MG63 (cell line): Measurements from ENCODE around the gene LRRC45. TPM values are rescaled to one million over a fixed set of nuclear protein-coding genes. Genes with fewer than 3 reads are reported as not detected.

Source experiments
- DNase-seq: peaks from one replicate; pipeline ENCODE4 v3.0.0-alpha.2; 2020
- H3K27me3 ChIP-seq: fragments of 250-450 bp; sonication (Bioruptor Pico); 2 replicates; pipeline ENCODE4 v1.5.1; 2020; ENCODE audit warnings: mild to moderate bottlenecking, moderate library complexity
- H3K36me3 ChIP-seq: fragments of 250-450 bp; sonication (Bioruptor Pico); 2 replicates; pipeline ENCODE4 v1.5.1; 2020; ENCODE audit warnings: mild to moderate bottlenecking, moderate library complexity
- H3K4me3 ChIP-seq: fragments of 250-450 bp; sonication (Bioruptor Pico); 2 replicates; pipeline ENCODE4 v1.5.1; 2020; ENCODE audit warnings: mild to moderate bottlenecking, moderate library complexity
- H3K9me3 ChIP-seq: fragments of 250-450 bp; sonication (Bioruptor Pico); 2 replicates; pipeline ENCODE4 v1.5.1; 2020; ENCODE audit warnings: mild to moderate bottlenecking, moderate library complexity
- total RNA-seq: library from RNA; depleted of rRNA; stranded (reverse); fragments of >200 nt; shearing (Covaris generic); gene quantifications from 2 replicates; pipeline ENCODE4 v1.2.3, GENCODE V29; 2014; ENCODE audit warnings: low replicate concordance

LRRC45 gene
- total RNA-seq, 1 experiment from 2014 or later, result 31.7 TPM

GRCh38 chr17:81991684-81992305, 31.3 kb upstream of the LRRC45 start:
- Histone ChIP-seq H3K9me3 (no peaks in the 10 kb centered on the region), H3K4me3 (no peak overlapping the region), H3K36me3 (peaks cover 28% of the 10 kb centered on the region), H3K27me3 (no peaks in the 10 kb centered on the region)
- DNase-seq, result peak; percentile 98

DNA sequence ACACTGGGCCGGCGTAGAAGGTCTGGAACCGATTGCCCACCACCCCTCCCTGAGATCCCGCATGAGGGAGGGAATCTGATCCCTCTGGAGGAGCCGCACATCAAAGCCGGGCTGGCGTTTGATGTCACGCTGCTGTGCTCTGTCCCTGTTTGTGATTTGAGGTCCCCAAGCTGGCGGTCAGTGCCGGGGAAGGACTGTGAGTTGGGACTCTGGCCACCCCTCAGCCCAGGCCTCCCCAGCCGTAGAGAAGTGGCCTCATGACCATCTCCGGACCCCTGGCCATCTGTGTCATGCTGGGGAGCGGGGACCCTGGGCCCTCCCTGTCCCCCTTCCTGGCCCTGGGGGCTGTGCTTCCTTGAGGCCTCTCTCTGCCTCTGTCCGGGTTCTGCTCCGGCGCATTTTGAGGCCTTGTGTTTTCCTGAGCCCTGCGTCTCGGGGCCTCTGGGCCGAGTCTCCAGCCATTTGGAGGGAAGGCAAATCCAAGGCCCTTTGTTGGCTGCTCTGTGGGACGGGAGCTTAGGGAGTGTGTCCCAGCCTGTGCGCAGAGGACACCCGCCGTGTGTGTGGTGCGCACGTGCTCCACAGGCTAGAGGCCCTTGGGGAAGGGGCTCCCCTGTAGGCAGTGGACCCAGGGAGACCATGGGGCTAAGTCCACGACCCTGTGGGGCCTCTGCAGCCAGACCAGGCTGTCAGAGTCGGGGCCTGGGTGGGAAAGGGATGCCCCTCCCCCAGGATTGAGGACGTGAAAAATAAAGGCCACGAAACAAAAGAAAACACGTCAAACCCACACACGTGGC, 30.6 kb upstream of the LRRC45 start:
- peaks cover 29% of the 10 kb centered on the region for H3K36me3 ChIP-seq
- H3K27me3 ChIP-seq, result no peaks in the 10 kb centered on the region
- no peak for DNase-seq
- no peak overlapping the region for H3K4me3 ChIP-seq
- no peaks in the 10 kb centered on the region for H3K9me3 ChIP-seq

- no peak for DNase-seq
- peaks cover 28% of the 10 kb centered on the region for H3K36me3 ChIP-seq
- no peaks in the 10 kb centered on the region for H3K9me3 ChIP-seq
- H3K27me3 ChIP-seq, result no peaks in the 10 kb centered on the region
- H3K4me3 ChIP-seq, result no peak overlapping the region
These were observed 29.1 kb upstream of the LRRC45 start for GRCh38 chr17:81993729-81994592.

DNA sequence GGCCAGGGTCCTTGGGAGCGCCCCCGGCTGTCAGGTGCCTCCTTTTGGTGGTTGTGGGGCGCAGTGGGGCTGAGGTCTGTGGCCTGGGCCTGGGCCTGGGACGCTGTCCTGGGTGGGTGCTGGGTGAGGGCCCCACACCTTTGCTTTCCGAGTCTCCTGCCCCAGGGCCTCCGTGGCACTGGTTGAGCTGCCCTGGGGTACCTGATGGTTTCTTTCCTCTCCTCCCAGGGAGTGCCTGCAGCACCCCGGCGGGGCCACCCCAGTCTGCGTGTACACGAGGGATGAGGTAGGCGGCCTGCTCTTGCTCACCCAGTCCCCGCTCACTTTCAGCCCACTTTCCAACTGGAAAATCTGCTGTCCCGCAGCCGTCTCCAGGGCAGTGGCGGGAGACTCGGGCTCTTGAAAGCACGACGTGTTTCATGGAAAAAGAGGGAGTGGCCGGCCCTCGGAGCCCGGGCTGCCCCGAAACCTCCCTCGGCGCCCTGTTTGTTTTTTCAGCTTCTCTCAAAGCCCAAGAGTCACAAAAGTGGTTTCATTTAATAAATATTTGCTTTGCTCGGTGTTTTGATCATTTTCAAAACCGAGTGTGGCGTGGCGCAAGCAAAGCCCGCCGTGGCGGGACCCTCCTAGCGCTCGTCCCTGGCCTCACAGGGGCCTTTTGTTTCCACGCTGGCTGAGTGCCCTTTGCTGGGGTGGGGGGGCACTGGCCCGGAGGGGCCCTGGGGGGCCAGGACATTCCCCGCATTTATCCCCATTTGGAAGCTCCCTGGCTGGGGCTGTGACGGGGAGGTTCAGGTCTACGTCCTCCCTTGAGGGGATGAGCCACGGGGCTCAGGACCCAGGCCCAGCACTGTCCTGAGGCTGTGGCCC, 28.3 kb upstream of the LRRC45 start:
- H3K9me3 ChIP-seq, result no peaks in the 10 kb centered on the region
- no peak for DNase-seq
- no peaks in the 10 kb centered on the region for H3K27me3 ChIP-seq
- no peak overlapping the region for H3K4me3 ChIP-seq
- H3K36me3 ChIP-seq, result peaks cover 28% of the 10 kb centered on the region

DNA sequence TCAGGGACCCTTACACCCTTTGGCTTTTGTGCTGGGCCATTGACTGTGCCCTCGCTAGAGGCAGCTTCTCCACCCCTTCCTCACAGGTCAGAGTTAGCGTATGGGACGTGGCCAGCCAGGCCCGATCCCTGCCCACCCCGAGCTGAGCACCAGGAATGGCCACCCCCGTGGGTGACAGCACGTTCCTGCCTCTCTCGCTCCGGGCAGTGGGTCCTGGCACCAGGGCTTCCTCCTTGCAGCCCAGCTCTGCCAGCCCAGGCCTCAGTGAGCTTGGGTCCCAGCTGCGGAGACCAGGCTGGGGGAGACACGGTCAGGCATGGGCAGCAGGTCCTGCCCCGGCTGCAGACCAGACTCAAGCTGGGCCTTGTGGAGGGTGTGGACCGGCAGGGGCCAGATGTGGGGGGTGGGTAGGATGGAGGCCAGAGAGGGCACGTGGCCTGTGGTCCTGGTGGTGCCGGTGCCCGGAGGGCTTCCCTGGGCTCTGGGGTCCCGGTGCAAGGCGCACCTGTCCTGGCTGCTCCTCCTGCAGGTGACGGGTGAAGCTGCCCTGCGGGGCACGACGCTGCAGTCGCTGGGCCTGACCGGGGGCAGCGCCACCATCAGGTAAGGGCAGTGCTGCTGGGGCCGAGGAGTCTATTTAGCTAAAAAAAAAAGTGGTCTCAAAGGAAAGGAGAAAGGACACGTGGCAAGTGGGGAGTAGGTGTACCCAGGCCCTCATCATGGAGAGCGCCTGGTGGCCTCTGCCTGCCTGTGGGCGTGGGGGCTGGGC, 27.5 kb upstream of the LRRC45 start:
- H3K9me3 ChIP-seq, result no peaks in the 10 kb centered on the region
- H3K4me3 ChIP-seq, result no peak overlapping the region
- no peak for DNase-seq
- H3K36me3 ChIP-seq, result peaks cover 24% of the 10 kb centered on the region
- H3K27me3 ChIP-seq, result no peaks in the 10 kb centered on the region

DNA sequence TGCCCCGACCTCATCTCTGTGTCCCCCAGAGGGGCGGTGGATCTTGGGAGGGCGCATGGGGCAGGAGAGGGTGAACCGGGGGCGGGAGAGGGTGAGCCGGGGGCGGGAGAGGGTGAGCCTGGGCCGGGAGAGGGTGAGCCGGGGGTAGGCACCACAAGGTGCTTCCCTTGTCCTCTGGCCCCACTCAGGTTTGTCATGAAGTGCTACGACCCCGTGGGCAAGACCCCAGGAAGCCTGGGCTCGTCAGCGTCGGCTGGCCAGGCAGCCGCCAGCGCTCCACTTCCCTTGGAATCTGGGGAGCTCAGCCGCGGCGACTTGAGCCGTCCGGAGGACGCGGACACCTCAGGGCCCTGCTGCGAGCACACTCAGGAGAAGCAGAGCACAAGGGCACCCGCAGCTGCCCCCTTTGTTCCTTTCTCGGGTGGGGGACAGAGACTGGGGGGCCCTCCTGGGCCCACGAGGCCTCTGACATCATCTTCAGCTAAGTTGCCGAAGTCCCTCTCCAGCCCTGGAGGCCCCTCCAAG, 26.8 kb upstream of the LRRC45 start:
- H3K9me3 ChIP-seq, result no peaks in the 10 kb centered on the region
- H3K4me3 ChIP-seq, result no peak overlapping the region
- H3K27me3 ChIP-seq, result no peaks in the 10 kb centered on the region
- H3K36me3 ChIP-seq, result peaks cover 24% of the 10 kb centered on the region
- no peak for DNase-seq

DNA sequence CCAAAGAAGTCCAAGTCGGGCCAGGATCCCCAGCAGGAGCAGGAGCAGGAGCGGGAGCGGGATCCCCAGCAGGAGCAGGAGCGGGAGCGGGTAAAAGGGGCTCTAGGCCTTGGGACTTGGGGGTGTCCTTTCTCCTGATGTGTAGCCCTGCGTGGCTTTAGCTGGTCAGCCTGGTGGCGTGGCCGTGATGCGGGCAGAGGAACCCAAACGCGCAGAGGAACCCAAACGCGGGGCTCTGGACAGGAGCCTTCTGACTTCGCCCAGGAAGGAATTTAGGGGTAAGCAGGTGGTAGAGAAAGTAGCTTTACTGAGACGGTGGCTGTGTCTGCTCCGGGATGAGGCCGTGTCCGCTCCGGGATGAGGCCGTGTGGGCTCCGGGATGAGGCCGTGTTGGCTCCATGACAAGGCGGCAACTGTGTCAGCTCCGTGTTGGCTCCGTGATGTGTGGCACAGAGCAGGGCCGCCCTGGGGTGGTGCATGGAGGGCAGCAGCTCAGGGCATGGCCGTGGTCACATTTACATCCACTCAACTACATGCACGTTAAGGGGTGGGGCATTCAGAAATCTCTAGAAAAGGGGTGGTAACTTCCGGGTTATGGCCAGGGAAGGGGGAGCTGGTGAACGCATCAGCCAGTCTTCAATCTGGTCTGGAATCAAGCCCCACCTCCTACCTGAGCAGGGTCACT, 26.2 kb upstream of the LRRC45 start:
- Histone ChIP-seq H3K4me3 (no peak overlapping the region), H3K9me3 (no peaks in the 10 kb centered on the region), H3K36me3 (peaks cover 24% of the 10 kb centered on the region), H3K27me3 (no peaks in the 10 kb centered on the region)
- DNase-seq, result no peak

DNA sequence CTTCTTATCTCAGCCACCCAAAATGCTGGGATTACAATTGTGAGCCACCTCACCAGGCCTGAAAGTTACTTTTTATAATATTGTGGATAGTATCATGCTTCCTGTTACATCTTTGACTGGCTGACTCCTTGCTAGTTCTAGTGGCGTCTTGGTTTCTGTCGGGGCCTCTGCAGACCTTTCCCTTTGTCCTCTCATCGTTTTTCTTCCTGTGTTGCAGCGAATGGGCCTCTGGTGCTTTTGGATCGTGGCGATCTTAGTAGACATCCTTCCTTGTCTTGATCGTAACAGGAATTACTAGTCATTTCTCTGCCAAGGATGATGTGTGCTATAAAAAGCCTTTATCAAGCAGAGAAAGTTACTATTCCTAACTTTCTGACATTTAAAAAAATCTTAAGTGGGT, 24.9 kb upstream of the LRRC45 start:
- peaks cover 21% of the 10 kb centered on the region for H3K36me3 ChIP-seq
- no peaks in the 10 kb centered on the region for H3K9me3 ChIP-seq
- no peaks in the 10 kb centered on the region for H3K27me3 ChIP-seq
- no peak for DNase-seq
- no peak overlapping the region for H3K4me3 ChIP-seq

DNA sequence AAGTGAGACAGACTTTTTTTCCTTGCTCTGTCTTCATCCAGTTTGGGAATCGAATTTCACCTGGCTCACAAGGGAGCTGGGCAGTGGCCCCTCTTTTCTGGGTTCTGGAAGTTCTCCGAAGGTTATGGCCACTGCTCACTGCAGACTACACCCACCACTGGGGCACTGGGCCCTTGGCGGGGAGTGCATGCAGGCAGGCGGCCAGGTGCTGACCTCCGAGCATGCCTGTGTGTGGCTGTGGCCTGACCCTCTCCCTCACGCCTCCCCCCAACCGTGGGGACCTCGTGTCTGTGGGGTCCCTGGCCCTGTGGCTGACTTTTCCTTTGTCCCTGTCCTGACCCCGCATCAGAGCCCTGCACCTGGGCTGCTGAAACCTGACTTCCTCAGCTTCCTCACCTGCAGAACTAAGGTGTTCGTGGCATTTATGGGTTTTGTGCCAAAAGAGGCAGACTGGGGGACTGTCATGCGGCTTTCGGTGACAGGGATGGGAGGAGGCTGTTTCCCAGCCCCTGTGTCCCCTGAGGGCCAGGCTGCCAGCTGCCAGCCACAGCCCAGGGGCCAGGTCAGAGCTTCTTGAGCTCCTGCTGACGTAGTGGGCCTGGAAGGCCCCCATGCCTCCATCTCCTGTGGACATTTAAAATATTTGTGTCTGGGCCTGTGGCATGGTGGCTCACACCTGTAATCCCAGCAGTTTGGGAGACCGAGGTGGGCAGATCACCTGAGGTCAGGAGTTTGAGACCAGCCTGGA, 24.2 kb upstream of the LRRC45 start:
- Histone ChIP-seq H3K9me3 (no peaks in the 10 kb centered on the region), H3K27me3 (no peaks in the 10 kb centered on the region), H3K4me3 (no peak overlapping the region), H3K36me3 (peaks cover 15% of the 10 kb centered on the region)
- DNase-seq, result no peak

- Histone ChIP-seq H3K4me3 (no peak overlapping the region), H3K9me3 (no peaks in the 10 kb centered on the region), H3K27me3 (no peaks in the 10 kb centered on the region), H3K36me3 (peaks cover 15% of the 10 kb centered on the region)
- no peak for DNase-seq
These were observed 23.5 kb upstream of the LRRC45 start for GRCh38 chr17:81999587-81999975.

GRCh38 chr17:81999976-82000802, 22.9 kb upstream of the LRRC45 start:
- no peak overlapping the region for H3K4me3 ChIP-seq
- H3K27me3 ChIP-seq, result no peaks in the 10 kb centered on the region
- no peaks in the 10 kb centered on the region for H3K9me3 ChIP-seq
- DNase-seq, result no peak
- H3K36me3 ChIP-seq, result peaks cover 8% of the 10 kb centered on the region

- peaks cover 7% of the 10 kb centered on the region for H3K36me3 ChIP-seq
- no peak for DNase-seq
- H3K4me3 ChIP-seq, result no peak overlapping the region
- H3K9me3 ChIP-seq, result no peaks in the 10 kb centered on the region
- H3K27me3 ChIP-seq, result no peaks in the 10 kb centered on the region
These were observed 22.1 kb upstream of the LRRC45 start for GRCh38 chr17:82000803-82001570.

- Histone ChIP-seq H3K36me3 (peaks cover 7% of the 10 kb centered on the region), H3K27me3 (no peaks in the 10 kb centered on the region), H3K9me3 (no peaks in the 10 kb centered on the region), H3K4me3 (no peak overlapping the region)
- DNase-seq, result no peak
These were observed 21.5 kb upstream of the LRRC45 start for GRCh38 chr17:82001571-82002056.
